Panc1 (cell line): Measurements from ENCODE around the gene CSF1.

Source experiments
- POLR2AphosphoS5 ChIP-seq: IDR thresholded peaks from 2 replicates; pipeline ENCODE4 v1.6.1; 2012; ENCODE audit warnings: mild to moderate bottlenecking, low read depth, low read length, moderate library complexity
- SIN3A ChIP-seq: IDR thresholded peaks from 2 replicates; pipeline ENCODE4 v1.6.1; 2012; ENCODE audit warnings: low read depth, mild to moderate bottlenecking, low read length, moderate library complexity, borderline replicate concordance; ENCODE audit not compliant: insufficient read depth
- TCF7L2 ChIP-seq: IDR thresholded peaks from 2 replicates; pipeline ENCODE4 v1.6.1; 2011; ENCODE audit warnings: mild to moderate bottlenecking, low read depth, low read length, inconsistent platforms
- TF ChIP-seq, protein P1 (sequence below): fragments of 450-650 bp; IDR thresholded peaks from 2 replicates; pipeline ENCODE4 v1.5.1; 2017; ENCODE audit warnings: mild to moderate bottlenecking
- TF ChIP-seq, protein P2 (sequence below), 2 experiments: IDR thresholded peaks; 2 replicates each; pipeline ENCODE4 v1.6.1; 2011 to 2012; ENCODE audit warnings: low read depth in 2 of 2, control low read depth in 1 of 2, low read length in 1 of 2, mild to moderate bottlenecking in 1 of 2, moderate library complexity in 1 of 2; ENCODE audit not compliant: insufficient read depth in 1 of 2

DNA sequence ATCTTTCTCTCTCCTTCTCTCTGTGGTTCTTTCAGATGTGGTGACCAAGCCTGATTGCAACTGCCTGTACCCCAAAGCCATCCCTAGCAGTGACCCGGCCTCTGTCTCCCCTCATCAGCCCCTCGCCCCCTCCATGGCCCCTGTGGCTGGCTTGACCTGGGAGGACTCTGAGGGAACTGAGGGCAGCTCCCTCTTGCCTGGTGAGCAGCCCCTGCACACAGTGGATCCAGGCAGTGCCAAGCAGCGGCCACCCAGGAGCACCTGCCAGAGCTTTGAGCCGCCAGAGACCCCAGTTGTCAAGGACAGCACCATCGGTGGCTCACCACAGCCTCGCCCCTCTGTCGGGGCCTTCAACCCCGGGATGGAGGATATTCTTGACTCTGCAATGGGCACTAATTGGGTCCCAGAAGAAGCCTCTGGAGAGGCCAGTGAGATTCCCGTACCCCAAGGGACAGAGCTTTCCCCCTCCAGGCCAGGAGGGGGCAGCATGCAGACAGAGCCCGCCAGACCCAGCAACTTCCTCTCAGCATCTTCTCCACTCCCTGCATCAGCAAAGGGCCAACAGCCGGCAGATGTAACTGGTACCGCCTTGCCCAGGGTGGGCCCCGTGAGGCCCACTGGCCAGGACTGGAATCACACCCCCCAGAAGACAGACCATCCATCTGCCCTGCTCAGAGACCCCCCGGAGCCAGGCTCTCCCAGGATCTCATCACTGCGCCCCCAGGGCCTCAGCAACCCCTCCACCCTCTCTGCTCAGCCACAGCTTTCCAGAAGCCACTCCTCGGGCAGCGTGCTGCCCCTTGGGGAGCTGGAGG, 12.7 kb downstream of the CSF1 start:
- TF ChIP-seq, protein P1, sequence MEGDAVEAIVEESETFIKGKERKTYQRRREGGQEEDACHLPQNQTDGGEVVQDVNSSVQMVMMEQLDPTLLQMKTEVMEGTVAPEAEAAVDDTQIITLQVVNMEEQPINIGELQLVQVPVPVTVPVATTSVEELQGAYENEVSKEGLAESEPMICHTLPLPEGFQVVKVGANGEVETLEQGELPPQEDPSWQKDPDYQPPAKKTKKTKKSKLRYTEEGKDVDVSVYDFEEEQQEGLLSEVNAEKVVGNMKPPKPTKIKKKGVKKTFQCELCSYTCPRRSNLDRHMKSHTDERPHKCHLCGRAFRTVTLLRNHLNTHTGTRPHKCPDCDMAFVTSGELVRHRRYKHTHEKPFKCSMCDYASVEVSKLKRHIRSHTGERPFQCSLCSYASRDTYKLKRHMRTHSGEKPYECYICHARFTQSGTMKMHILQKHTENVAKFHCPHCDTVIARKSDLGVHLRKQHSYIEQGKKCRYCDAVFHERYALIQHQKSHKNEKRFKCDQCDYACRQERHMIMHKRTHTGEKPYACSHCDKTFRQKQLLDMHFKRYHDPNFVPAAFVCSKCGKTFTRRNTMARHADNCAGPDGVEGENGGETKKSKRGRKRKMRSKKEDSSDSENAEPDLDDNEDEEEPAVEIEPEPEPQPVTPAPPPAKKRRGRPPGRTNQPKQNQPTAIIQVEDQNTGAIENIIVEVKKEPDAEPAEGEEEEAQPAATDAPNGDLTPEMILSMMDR, result peak; percentile 73
- TF ChIP-seq, protein P2, sequence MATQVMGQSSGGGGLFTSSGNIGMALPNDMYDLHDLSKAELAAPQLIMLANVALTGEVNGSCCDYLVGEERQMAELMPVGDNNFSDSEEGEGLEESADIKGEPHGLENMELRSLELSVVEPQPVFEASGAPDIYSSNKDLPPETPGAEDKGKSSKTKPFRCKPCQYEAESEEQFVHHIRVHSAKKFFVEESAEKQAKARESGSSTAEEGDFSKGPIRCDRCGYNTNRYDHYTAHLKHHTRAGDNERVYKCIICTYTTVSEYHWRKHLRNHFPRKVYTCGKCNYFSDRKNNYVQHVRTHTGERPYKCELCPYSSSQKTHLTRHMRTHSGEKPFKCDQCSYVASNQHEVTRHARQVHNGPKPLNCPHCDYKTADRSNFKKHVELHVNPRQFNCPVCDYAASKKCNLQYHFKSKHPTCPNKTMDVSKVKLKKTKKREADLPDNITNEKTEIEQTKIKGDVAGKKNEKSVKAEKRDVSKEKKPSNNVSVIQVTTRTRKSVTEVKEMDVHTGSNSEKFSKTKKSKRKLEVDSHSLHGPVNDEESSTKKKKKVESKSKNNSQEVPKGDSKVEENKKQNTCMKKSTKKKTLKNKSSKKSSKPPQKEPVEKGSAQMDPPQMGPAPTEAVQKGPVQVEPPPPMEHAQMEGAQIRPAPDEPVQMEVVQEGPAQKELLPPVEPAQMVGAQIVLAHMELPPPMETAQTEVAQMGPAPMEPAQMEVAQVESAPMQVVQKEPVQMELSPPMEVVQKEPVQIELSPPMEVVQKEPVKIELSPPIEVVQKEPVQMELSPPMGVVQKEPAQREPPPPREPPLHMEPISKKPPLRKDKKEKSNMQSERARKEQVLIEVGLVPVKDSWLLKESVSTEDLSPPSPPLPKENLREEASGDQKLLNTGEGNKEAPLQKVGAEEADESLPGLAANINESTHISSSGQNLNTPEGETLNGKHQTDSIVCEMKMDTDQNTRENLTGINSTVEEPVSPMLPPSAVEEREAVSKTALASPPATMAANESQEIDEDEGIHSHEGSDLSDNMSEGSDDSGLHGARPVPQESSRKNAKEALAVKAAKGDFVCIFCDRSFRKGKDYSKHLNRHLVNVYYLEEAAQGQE (IDR thresholded peaks at IDR 0.05; ENCODE audit: insufficient read depth in 1 of 2, low read depth in 2 of 2, low read length in 1 of 2), result no peak
- TF ChIP-seq POLR2AphosphoS5 (peak; percentile 32; the same call in 1 of the 2 replicates), SIN3A (no peak), TCF7L2 (no peak)
